Measurements from ENCODE around the gene CDR2L.

CDR2L gene

GRCh38 chr17:74972973-74973328, 14.5 kb upstream of the CDR2L start:
- H3K4me3 ChIP-seq (replicated peaks; ENCODE audit: low read depth, low read length) = no peak overlapping the region
- TF ChIP-seq, protein P1, sequence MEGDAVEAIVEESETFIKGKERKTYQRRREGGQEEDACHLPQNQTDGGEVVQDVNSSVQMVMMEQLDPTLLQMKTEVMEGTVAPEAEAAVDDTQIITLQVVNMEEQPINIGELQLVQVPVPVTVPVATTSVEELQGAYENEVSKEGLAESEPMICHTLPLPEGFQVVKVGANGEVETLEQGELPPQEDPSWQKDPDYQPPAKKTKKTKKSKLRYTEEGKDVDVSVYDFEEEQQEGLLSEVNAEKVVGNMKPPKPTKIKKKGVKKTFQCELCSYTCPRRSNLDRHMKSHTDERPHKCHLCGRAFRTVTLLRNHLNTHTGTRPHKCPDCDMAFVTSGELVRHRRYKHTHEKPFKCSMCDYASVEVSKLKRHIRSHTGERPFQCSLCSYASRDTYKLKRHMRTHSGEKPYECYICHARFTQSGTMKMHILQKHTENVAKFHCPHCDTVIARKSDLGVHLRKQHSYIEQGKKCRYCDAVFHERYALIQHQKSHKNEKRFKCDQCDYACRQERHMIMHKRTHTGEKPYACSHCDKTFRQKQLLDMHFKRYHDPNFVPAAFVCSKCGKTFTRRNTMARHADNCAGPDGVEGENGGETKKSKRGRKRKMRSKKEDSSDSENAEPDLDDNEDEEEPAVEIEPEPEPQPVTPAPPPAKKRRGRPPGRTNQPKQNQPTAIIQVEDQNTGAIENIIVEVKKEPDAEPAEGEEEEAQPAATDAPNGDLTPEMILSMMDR (IDR thresholded peaks at IDR 0.05; ENCODE audit: low read length, missing control alignments) = no peak
- no peak for DNase-seq (ENCODE audit: low read depth)

DNA sequence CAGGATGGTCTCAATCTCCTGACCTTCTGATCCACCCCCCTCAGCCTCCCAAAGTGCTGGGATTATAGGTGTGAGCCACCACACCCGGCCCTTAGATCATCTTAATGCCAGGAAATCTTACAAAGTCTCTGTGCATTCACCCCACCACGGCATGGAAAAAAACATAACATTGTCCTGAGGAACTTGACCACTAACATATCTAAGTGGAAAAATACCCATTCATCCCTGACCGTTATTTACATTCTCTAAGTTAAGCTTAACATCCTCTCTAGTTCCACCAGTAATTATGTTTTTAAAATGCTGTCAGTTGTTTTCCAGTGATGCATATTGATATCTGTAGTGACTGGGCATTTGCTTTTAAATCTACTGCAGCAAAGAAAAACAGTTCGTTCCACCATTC, 11.5 kb upstream of the CDR2L start:
- TF ChIP-seq, protein P1 (IDR thresholded peaks at IDR 0.05; ENCODE audit: low read length, missing control alignments) = no peak
- DNase-seq (ENCODE audit: low read depth) = no peak
- H3K4me3 ChIP-seq (replicated peaks; ENCODE audit: low read depth, low read length) = no peak overlapping the region

DNA sequence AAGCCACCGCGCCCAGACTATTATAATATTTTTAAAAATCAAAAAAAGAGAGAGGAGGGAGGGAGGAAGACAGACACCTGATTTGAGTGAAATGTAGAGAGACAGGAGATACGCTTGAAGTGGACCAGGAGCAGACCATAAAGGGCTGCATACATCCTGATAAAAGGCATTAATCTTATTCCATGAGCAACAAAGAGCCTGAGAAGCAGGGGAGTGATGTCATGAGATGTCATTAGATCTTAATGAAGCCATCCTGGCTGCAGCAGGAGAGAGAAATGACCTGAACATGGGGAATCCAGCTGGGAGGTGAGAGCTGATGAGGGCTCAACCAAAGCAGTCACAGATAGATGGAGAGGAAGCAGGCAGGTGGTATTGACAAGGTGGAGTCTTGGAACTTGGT, 9.6 kb upstream of the CDR2L start:
- no peak for DNase-seq (ENCODE audit: low read depth)
- TF ChIP-seq, protein P1 (IDR thresholded peaks at IDR 0.05; ENCODE audit: low read length, missing control alignments) = no peak
- H3K4me3 ChIP-seq (replicated peaks; ENCODE audit: low read depth, low read length) = no peak overlapping the region

- TF ChIP-seq, protein P1 (IDR thresholded peaks at IDR 0.05; ENCODE audit: low read length, missing control alignments) = no peak
- H3K4me3 ChIP-seq (replicated peaks; ENCODE audit: low read depth, low read length) = no peak overlapping the region
- no peak for DNase-seq (ENCODE audit: low read depth)
Measured at GRCh38 chr17:74978240-74978639, 9.2 kb upstream of the CDR2L start.

DNA sequence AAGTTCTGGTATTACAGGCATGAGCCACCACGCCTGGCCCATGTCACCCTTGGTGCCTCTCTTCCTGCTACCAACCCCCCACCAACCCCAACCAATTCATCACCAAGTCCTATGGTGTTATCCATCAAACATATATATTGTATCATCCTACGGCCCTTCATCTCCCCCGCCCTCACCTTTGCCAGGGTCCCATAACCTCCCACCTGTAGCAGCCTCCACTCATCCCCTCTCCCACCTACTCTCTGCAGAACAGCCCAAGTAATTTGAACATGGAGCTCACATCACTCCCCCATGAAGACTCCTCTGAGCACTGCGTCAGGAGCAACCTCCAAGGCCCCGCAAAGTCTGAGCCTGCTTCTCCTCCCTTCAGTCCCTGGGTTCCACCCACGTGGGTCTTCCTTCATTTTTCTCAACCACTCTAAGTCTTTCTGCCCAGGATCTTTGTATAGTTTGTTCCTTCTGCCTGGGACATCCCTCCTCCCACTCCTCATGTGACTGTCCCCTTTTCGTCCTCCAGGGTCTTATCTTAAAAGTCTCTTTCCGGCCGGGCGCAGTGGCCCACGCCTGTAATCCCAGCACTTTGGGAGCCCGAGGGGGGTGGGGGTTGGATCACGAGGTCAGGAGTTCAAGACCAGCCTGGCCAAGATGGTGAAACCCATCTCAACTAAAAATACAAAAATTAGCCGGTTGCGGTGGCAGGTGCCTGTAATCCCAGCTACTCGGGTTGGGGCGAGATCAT, 7.9 kb upstream of the CDR2L start:
- TF ChIP-seq, protein P1 (IDR thresholded peaks at IDR 0.05; ENCODE audit: low read length, missing control alignments) = no peak

DNA sequence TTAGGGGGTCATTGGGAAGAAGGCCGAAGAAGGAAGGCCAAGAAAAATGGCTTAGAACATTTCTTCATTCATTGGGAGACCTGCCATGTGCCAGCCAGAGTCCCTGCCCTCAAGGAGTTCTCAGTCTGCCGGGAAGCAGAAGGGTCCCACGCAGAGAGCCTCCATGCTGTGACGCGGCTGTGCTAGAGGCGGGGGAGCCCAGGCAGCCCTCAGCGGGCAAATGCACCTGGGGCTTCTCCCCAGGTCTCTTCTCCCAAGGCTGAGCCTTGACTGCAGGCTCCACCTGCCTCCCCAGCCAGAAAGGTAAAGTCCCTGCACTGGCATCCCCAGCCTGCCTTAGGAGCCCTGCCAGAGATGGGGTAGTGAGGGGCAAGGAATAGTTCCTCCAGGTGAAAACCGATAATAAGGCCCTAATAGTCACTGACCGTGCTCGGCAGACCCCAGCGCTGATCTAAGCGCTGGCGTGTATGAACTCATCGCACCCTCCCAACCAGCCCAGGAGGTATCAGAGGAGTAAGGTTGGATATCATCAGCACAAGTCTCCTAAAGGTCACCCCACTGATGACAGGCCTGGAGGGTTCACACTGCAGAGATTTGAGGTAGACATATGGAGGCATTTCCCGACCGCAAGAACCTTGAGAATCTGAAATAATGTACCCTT, 6.0 kb upstream of the CDR2L start:
- TF ChIP-seq, protein P1 (IDR thresholded peaks at IDR 0.05; ENCODE audit: low read length, missing control alignments) = no peak
- peak overlapping the region; percentile 68 for H3K4me3 ChIP-seq (replicated peaks; ENCODE audit: low read depth, low read length)
- DNase-seq (ENCODE audit: low read depth) = no peak

More for the DNA sequence above, 7.9 kb upstream of the CDR2L start:
- H3K4me3 ChIP-seq (replicated peaks; ENCODE audit: low read depth, low read length) = no peak overlapping the region
- no peak for DNase-seq (ENCODE audit: low read depth)

Measured in fibroblast of pulmonary artery (primary cell).